ENCODE data around the gene UGT1A9. TPM values are rescaled to one million over a fixed set of nuclear protein-coding genes. Genes with fewer than 3 reads are reported as not detected.

The UGT1A9 gene
- total RNA-seq, 1 donor from 2014 or later: not detected

- Histone ChIP-seq H3K4me1 (no peaks in the 10 kb centered on the region), H3K27ac (no peak overlapping the region), H3K36me3 (no peaks in the 10 kb centered on the region), H3K27me3 (no peaks in the 10 kb centered on the region), H3K9me3 (no peaks in the 10 kb centered on the region), H3K4me3 (no peak overlapping the region)
- DNase-seq (ENCODE audit: extremely low spot score in 2 of 2): no peak
- TF ChIP-seq POLR2A (IDR thresholded peaks at IDR 0.05) (no peak), POLR2AphosphoS5 (IDR thresholded peaks at IDR 0.05; ENCODE audit: insufficient read depth in 1 of 2, low read depth in 1 of 2) (no peak), CTCF (IDR thresholded peaks at IDR 0.05) (no peak)
- intact Hi-C loops (cut with DNase I): no loop called here
Observed at GRCh38 chr2:233656443-233656842, 15.3 kb upstream of the UGT1A9 start.

GRCh38 chr2:233658610-233659009 is 13.1 kb upstream of the UGT1A9 start:
- Histone ChIP-seq H3K4me1 (no peaks in the 10 kb centered on the region), H3K9me3 (no peaks in the 10 kb centered on the region), H3K27me3 (no peaks in the 10 kb centered on the region), H3K27ac (no peak overlapping the region), H3K36me3 (no peaks in the 10 kb centered on the region), H3K4me3 (no peak overlapping the region)
- intact Hi-C loops (cut with DNase I): no loop called here
- TF ChIP-seq POLR2AphosphoS5 (IDR thresholded peaks at IDR 0.05; ENCODE audit: insufficient read depth in 1 of 2, low read depth in 1 of 2): no peak
- TF ChIP-seq POLR2A (IDR thresholded peaks at IDR 0.05): no peak
- TF ChIP-seq CTCF (IDR thresholded peaks at IDR 0.05): no peak
- DNase-seq (ENCODE audit: extremely low spot score in 2 of 2): no peak

- intact Hi-C loops (cut with DNase I): no loop called here
- TF ChIP-seq CTCF (IDR thresholded peaks at IDR 0.05): no peak
- no peak for TF ChIP-seq POLR2AphosphoS5 (IDR thresholded peaks at IDR 0.05; ENCODE audit: insufficient read depth in 1 of 2, low read depth in 1 of 2)
- no peak for TF ChIP-seq POLR2A (IDR thresholded peaks at IDR 0.05)
- Histone ChIP-seq H3K4me3 (no peak overlapping the region), H3K4me1 (no peaks in the 10 kb centered on the region), H3K27ac (no peak overlapping the region), H3K9me3 (no peaks in the 10 kb centered on the region), H3K36me3 (no peaks in the 10 kb centered on the region), H3K27me3 (no peaks in the 10 kb centered on the region)
- no peak for DNase-seq (ENCODE audit: extremely low spot score in 2 of 2)
Observed at GRCh38 chr2:233663911-233664310, 7.8 kb upstream of the UGT1A9 start.

GRCh38 chr2:233668605-233669260 is 3.0 kb upstream of the UGT1A9 start:
- H3K4me1 ChIP-seq: no peaks in the 10 kb centered on the region
- no peak for DNase-seq (ENCODE audit: extremely low spot score in 2 of 2)
- H3K27me3 ChIP-seq: no peaks in the 10 kb centered on the region
- no peak overlapping the region for H3K27ac ChIP-seq
- H3K36me3 ChIP-seq: no peaks in the 10 kb centered on the region
- intact Hi-C loops (cut with DNase I): no loop called here
- no peak overlapping the region for H3K4me3 ChIP-seq
- TF ChIP-seq POLR2A (IDR thresholded peaks at IDR 0.05): no peak
- no peak for TF ChIP-seq POLR2AphosphoS5 (IDR thresholded peaks at IDR 0.05; ENCODE audit: insufficient read depth in 1 of 2, low read depth in 1 of 2)
- TF ChIP-seq CTCF (IDR thresholded peaks at IDR 0.05): no peak
- H3K9me3 ChIP-seq: no peaks in the 10 kb centered on the region

- no peak for DNase-seq (ENCODE audit: extremely low spot score in 2 of 2)
- intact Hi-C loops (cut with DNase I): no loop called here
- Histone ChIP-seq H3K4me1 (no peaks in the 10 kb centered on the region), H3K27me3 (no peaks in the 10 kb centered on the region), H3K9me3 (no peaks in the 10 kb centered on the region), H3K36me3 (no peaks in the 10 kb centered on the region), H3K4me3 (no peak overlapping the region), H3K27ac (no peak overlapping the region)
- TF ChIP-seq CTCF (IDR thresholded peaks at IDR 0.05): no peak
- no peak for TF ChIP-seq POLR2A (IDR thresholded peaks at IDR 0.05)
Observed at GRCh38 chr2:233672886-233673285, 1.2 kb downstream of the UGT1A9 start.

Measured in vagina (tissue), 2 donors.